H1 (cell line): Measurements from ENCODE around the gene TMEM203. TPM values are rescaled to one million over a fixed set of nuclear protein-coding genes. Genes with fewer than 3 reads are reported as not detected.

ENCODE experiments used
- EGR1 ChIP-seq: IDR thresholded peaks from 2 replicates; pipeline ENCODE4 v1.6.1; 2011; ENCODE audit warnings: low read depth, low read length, borderline replicate concordance
- SIX5 ChIP-seq: IDR thresholded peaks from 2 replicates; pipeline ENCODE4 v1.6.1; 2011; ENCODE audit warnings: mild to moderate bottlenecking, low read depth, low read length
- YY1 ChIP-seq: IDR thresholded peaks from 2 replicates; pipeline ENCODE4 v1.6.1; 2011; ENCODE audit warnings: low read depth, mild to moderate bottlenecking, low read length
- polyA plus RNA-seq, 7 experiments: library from polyadenylated mRNA; depleted of rRNA in 3 of 7; stranded (reverse) in 5 of 7; unstranded in 2 of 7; fragments of >200 nt in 5 of 7; fragments of 200-250 nt in 2 of 7; gene quantifications; 1 replicate in 5 of 7; 2 replicates in 1 of 7; 4 replicates in 1 of 7; pipeline versions ENCODE4 v1.2.1 to v1.2.3, GENCODE V29; 2011 to 2013; ENCODE audit warnings: missing spikeins in 2 of 7, mixed read lengths in 2 of 7
- total RNA-seq: library from RNA; stranded (reverse); fragmentation: NEBNext Ultra II Directional; extraction: Animal tissue kit (Norgen Biotek cat#: 25700); gene quantifications from 2 replicates; pipeline ENCODE4 v1.2.1, GENCODE V29; 2021

Gene TMEM203
- total and polyA plus RNA-seq, 2 of the 8 experiments (the other 6 are each of a cell fraction or from before 2014, with no cell fraction given), result 44.1 to 57.1 TPM

DNA sequence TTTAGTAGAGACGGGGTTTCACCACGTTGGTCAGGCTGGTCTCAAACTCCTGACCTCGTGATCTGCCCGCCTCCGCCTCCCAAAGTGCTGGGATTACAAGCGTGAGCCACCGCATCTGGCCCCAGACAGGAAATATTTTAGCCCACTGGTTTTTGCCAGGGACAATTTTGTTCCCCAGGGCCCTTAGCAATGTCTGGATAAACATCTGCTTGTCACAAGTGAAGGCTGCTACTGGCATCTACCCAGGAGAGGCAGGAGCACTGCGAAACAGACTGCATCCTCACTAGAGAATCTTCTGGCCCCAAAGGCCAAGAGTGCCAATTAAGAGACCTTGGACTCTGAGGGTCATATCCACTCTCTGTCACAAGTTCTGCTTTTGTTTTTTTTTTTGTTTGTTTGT lies 2.5 kb downstream of the TMEM203 start (continued):
- TF ChIP-seq SIX5, result no peak
- no peak for TF ChIP-seq EGR1
- TF ChIP-seq YY1, result no peak
